Suprapubic skin (tissue), 4 donors: ENCODE measurements around the gene ARL4D. TPM values are rescaled to one million over a fixed set of nuclear protein-coding genes. Genes with fewer than 3 reads are reported as not detected.
"Not testable (repeated sequence)": the region's sequence is repeated elsewhere in the genome, so short reads cannot be mapped to it uniquely, and the experiment has no call there.

Experiments used
- DNase-seq, 2 donors: peaks; one replicate each; pipeline ENCODE4 v3.0.0-alpha.2; 2019; ENCODE audit warnings: low spot score in 2 of 2
- H3K27ac ChIP-seq: fragments of 200-600 bp; sonication (generic); one replicate; pipeline ENCODE4 v1.5.1; 2019
- H3K27me3 ChIP-seq: fragments of 200-600 bp; sonication (generic); one replicate; pipeline ENCODE4 v1.5.1; 2019
- H3K36me3 ChIP-seq: fragments of 200-600 bp; sonication (generic); one replicate; pipeline ENCODE4 v1.5.1; 2019
- H3K4me1 ChIP-seq: fragments of 200-600 bp; sonication (generic); one replicate; pipeline ENCODE4 v1.5.1; 2019
- H3K4me3 ChIP-seq: fragments of 200-600 bp; sonication (generic); one replicate; pipeline ENCODE4 v1.5.1; 2019; ENCODE audit warnings: mild to moderate bottlenecking
- H3K9me3 ChIP-seq: fragments of 200-600 bp; sonication (generic); one replicate; pipeline ENCODE4 v1.5.1; 2019
- EP300 ChIP-seq: sonication (generic); formaldehyde crosslinking; IDR thresholded peaks from one replicate; pipeline ENCODE4 v1.6.1; 2017; ENCODE audit warnings: antibody characterized with exemption
- POLR2A ChIP-seq, 2 donors: fragments of 450-650 bp; IDR thresholded peaks; one replicate each; pipeline ENCODE4 v1.6.1; 2017; ENCODE audit warnings: antibody characterized with exemption in 2 of 2, mild to moderate bottlenecking in 2 of 2, moderate library complexity in 2 of 2
- POLR2AphosphoS5 ChIP-seq, 3 donors: sonication (generic); formaldehyde crosslinking; IDR thresholded peaks; one replicate each; pipeline ENCODE4 v1.6.1; 2017; ENCODE audit warnings: antibody characterized with exemption in 3 of 3
- WGBS: methylation state at CpG from one replicate; pipeline ENCODE4 v1.1.5; 2018; 5-methylcytosine and 5-hydroxymethylcytosine counted together
- total RNA-seq, 4 donors: library from RNA; depleted of rRNA; stranded (reverse); fragments of >200 nt; gene quantifications; one replicate each; pipeline ENCODE4 v1.1.0, GENCODE V29; 2016
- TF ChIP-seq, protein P1 (sequence below), 2 donors: fragments of 200-600 bp in 1 of 2; fragments of 450-650 bp in 1 of 2; sonication (generic) in 1 of 2; IDR thresholded peaks; one replicate each; pipeline ENCODE4 v1.5.1; 2016 to 2019; ENCODE audit warnings: antibody characterized with exemption in 2 of 2, mild to moderate bottlenecking in 1 of 2, moderate library complexity in 1 of 2

ARL4D gene
- total RNA-seq, 4 donors from 2014 or later = 26.7 to 50.9 (median 32.2) TPM

GRCh38 chr17:43360376-43360738 is 38.4 kb upstream of the ARL4D start:
- peaks cover 18% of the 10 kb centered on the region for H3K4me1 ChIP-seq
- 39% methylated on average over 18 of the region's 18 CpGs for WGBS
- H3K4me3 ChIP-seq = peak overlapping the region; percentile 64
- DNase-seq = peak in 1 of 2 donors; percentile 79
- H3K27me3 ChIP-seq = no peaks in the 10 kb centered on the region
- H3K36me3 ChIP-seq = no peaks in the 10 kb centered on the region
- H3K9me3 ChIP-seq = no peaks in the 10 kb centered on the region
- peak overlapping the region; percentile 95 for H3K27ac ChIP-seq
- TF ChIP-seq POLR2AphosphoS5 (IDR thresholded peaks at IDR 0.05) (peak in 2 of 3 donors; percentile 6 to 43), EP300 (peak; percentile 25), POLR2A (IDR thresholded peaks at IDR 0.05) (no peak)
- TF ChIP-seq, protein P1, sequence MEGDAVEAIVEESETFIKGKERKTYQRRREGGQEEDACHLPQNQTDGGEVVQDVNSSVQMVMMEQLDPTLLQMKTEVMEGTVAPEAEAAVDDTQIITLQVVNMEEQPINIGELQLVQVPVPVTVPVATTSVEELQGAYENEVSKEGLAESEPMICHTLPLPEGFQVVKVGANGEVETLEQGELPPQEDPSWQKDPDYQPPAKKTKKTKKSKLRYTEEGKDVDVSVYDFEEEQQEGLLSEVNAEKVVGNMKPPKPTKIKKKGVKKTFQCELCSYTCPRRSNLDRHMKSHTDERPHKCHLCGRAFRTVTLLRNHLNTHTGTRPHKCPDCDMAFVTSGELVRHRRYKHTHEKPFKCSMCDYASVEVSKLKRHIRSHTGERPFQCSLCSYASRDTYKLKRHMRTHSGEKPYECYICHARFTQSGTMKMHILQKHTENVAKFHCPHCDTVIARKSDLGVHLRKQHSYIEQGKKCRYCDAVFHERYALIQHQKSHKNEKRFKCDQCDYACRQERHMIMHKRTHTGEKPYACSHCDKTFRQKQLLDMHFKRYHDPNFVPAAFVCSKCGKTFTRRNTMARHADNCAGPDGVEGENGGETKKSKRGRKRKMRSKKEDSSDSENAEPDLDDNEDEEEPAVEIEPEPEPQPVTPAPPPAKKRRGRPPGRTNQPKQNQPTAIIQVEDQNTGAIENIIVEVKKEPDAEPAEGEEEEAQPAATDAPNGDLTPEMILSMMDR (IDR thresholded peaks at IDR 0.05) = no peak

DNA sequence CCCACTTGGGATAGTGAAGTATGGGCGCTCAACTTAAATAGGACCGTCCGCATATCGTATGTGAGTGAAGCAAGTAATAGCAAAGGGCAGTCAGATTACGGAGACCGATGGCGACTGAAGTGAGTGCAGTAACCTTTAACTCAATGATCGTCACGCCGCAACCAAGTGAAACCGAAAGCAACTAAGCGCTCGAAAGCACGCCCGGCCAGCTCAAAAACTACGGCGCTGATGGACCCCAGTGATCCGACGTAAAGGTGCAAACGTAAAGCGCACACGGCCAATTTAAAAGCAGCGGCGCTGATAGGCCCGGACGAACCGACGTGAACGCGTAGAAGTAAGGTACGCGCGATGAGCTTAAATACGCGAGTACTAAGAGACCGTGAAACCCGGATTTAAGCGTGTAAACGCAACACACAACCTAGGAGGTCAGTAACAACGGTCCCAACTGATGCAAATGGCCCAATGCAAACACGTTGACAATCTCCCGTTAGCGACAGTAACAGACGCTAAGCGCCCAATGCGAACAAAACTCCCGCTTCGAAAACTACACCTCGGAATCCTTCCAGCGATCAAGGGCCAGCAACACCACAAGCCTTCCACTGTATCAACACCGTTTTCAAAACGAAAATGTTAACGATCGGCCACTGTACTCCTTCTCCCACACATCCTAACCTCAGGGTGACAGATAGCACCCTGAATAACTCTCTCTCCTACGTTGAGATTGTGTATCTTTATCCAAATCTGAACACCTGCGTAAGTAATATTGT is 37.9 kb upstream of the ARL4D start:
- Histone ChIP-seq H3K36me3 (no peaks in the 10 kb centered on the region), H3K4me3 (peak overlapping the region; percentile 64), H3K27ac (peak overlapping the region; percentile 95), H3K4me1 (peaks cover 18% of the 10 kb centered on the region), H3K27me3 (no peaks in the 10 kb centered on the region), H3K9me3 (no peaks in the 10 kb centered on the region)
- peak; percentile 97 to 98 for DNase-seq
- TF ChIP-seq, protein P1 (IDR thresholded peaks at IDR 0.05) = no peak
- TF ChIP-seq EP300 (peak; percentile 32), POLR2AphosphoS5 (IDR thresholded peaks at IDR 0.05) (peak; percentile 98 to 100 (median 100)), POLR2A (IDR thresholded peaks at IDR 0.05) (peak; percentile 99)
- 16% methylated on average over 56 of the region's 56 CpGs for WGBS

- Histone ChIP-seq H3K4me1 (peaks cover 25% of the 10 kb centered on the region), H3K9me3 (no peaks in the 10 kb centered on the region), H3K4me3 (no peak overlapping the region), H3K27me3 (no peaks in the 10 kb centered on the region), H3K27ac (no peak overlapping the region), H3K36me3 (no peaks in the 10 kb centered on the region)
- TF ChIP-seq POLR2AphosphoS5 (IDR thresholded peaks at IDR 0.05) (no peak), EP300 (no peak), POLR2A (IDR thresholded peaks at IDR 0.05) (no peak)
- TF ChIP-seq, protein P1 (IDR thresholded peaks at IDR 0.05) = no peak
- WGBS = 94% methylated on average over 27 of the region's 27 CpGs
- DNase-seq = no peak
Observed at GRCh38 chr17:43363181-43363925, 35.4 kb upstream of the ARL4D start.

DNA sequence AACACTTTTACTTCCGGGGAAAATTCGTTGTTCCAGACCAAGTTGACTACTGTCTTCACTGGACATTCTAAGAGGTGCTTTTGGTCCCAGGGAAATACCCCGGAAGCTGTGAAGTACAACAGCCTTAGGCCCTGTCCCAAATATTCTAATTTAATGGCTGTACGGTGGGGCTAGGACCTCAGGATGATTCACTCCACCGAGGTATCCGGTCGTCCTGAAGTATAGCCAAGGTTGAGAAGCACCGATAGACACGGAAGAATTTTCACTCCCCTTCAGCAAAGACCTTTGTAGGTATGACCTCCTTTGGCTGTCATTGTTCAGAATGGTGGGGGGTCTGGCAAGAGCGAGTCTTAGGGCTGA is 34.9 kb upstream of the ARL4D start:
- Histone ChIP-seq H3K4me1 (peaks cover 25% of the 10 kb centered on the region), H3K27ac (no peak overlapping the region), H3K36me3 (no peaks in the 10 kb centered on the region), H3K4me3 (no peak overlapping the region), H3K27me3 (no peaks in the 10 kb centered on the region), H3K9me3 (no peaks in the 10 kb centered on the region)
- no peak for DNase-seq
- TF ChIP-seq POLR2AphosphoS5 (IDR thresholded peaks at IDR 0.05) = no peak
- TF ChIP-seq EP300 = no peak
- TF ChIP-seq, protein P1 (IDR thresholded peaks at IDR 0.05) = no peak
- no peak for TF ChIP-seq POLR2A (IDR thresholded peaks at IDR 0.05)
- WGBS = 95% methylated on average over 10 of the region's 10 CpGs

- H3K9me3 ChIP-seq = no peaks in the 10 kb centered on the region
- no peaks in the 10 kb centered on the region for H3K36me3 ChIP-seq
- TF ChIP-seq EP300 = no peak
- no peak for TF ChIP-seq POLR2A (IDR thresholded peaks at IDR 0.05)
- TF ChIP-seq, protein P1 (IDR thresholded peaks at IDR 0.05) = no peak
- no peak for TF ChIP-seq POLR2AphosphoS5 (IDR thresholded peaks at IDR 0.05)
- H3K27ac ChIP-seq = no peak overlapping the region
- H3K27me3 ChIP-seq = no peaks in the 10 kb centered on the region
- no peak overlapping the region for H3K4me3 ChIP-seq
- 93% methylated on average over 4 of the region's 4 CpGs for WGBS
- peaks cover 24% of the 10 kb centered on the region for H3K4me1 ChIP-seq
- DNase-seq = no peak
Observed at GRCh38 chr17:43365356-43365755, 33.4 kb upstream of the ARL4D start.

- H3K36me3 ChIP-seq, H3K9me3 ChIP-seq, H3K27me3 ChIP-seq, H3K27ac ChIP-seq, DNase-seq, H3K4me3 ChIP-seq: not testable (repeated sequence)
- peaks cover 24% of the 10 kb centered on the region for H3K4me1 ChIP-seq
- WGBS = 92% methylated on average over 9 of the region's 9 CpGs
Observed at GRCh38 chr17:43365921-43366320, 32.9 kb upstream of the ARL4D start.
